Keratinocyte (primary cell): ENCODE data around the gene CLDND2. TPM values are rescaled to one million over a fixed set of nuclear protein-coding genes. Genes with fewer than 3 reads are reported as not detected.

Source experiments
- DNase-seq: peaks from one replicate; pipeline ENCODE4 v3.0.0-alpha.2; 2011; ENCODE audit warnings: low read depth, missing footprints, low spot score
- FAIRE-seq: peaks from 2 replicates; lab custom pipeline; 2011; peaks lifted over from hg19 to GRCh38; lab: Jason Lieb, UNC
- H2AFZ ChIP-seq: 2 replicates; pipeline ENCODE4 v1.6.0; 2012; ENCODE audit warnings: low read length, control low read depth, inconsistent platforms; ENCODE audit not compliant: control insufficient read depth
- H3K27ac ChIP-seq: 2 replicates; pipeline ENCODE4 v1.5.1; 2011; ENCODE audit warnings: low read length; ENCODE audit not compliant: control insufficient read depth, insufficient read depth
- H3K27me3 ChIP-seq: 3 replicates; pipeline ENCODE4 v1.6.0; 2011; ENCODE audit warnings: low read length; ENCODE audit not compliant: control insufficient read depth, insufficient read depth; ENCODE audit errors: extremely low read depth
- H3K36me3 ChIP-seq, 2 experiments: 2 replicates in 1 of 2; 3 replicates in 1 of 2; pipeline ENCODE4 v1.5.1; 2011; ENCODE audit warnings: low read length in 2 of 2, mild to moderate bottlenecking in 1 of 2; ENCODE audit not compliant: control insufficient read depth in 2 of 2, insufficient read depth in 2 of 2; ENCODE audit errors: extremely low read depth in 1 of 2
- H3K4me1 ChIP-seq: 3 replicates; pipeline ENCODE4 v1.5.1; 2011; ENCODE audit warnings: low read length; ENCODE audit not compliant: control insufficient read depth, insufficient read depth; ENCODE audit errors: extremely low read depth
- H3K4me2 ChIP-seq: 3 replicates; pipeline ENCODE4 v1.6.0; 2011; ENCODE audit warnings: low read depth, low read length; ENCODE audit not compliant: control insufficient read depth, insufficient read depth; ENCODE audit errors: extremely low read depth
- H3K4me3 ChIP-seq, 3 experiments: fragments of 200-600 bp in 1 of 3; sonication (generic) in 1 of 3; 2 replicates in 2 of 3; 3 replicates in 1 of 3; pipeline ENCODE4 v1.5.1; 2011 to 2016; ENCODE audit warnings: low read length in 3 of 3, mild to moderate bottlenecking in 3 of 3, control low read depth in 2 of 3, inconsistent platforms in 1 of 3, low read depth in 1 of 3, mixed read lengths in 1 of 3, mixed run types in 1 of 3, moderate library complexity in 1 of 3; ENCODE audit not compliant: control insufficient read depth in 2 of 3, insufficient read depth in 2 of 3; ENCODE audit errors: extremely low read depth in 1 of 3
- H3K79me2 ChIP-seq: 2 replicates; pipeline ENCODE4 v1.6.0; 2012; ENCODE audit warnings: low read length; ENCODE audit not compliant: control insufficient read depth, insufficient read depth
- H3K9ac ChIP-seq: 3 replicates; pipeline ENCODE4 v1.6.0; 2011; ENCODE audit warnings: low read length; ENCODE audit not compliant: control insufficient read depth, insufficient read depth; ENCODE audit errors: extremely low read depth
- H3K9me1 ChIP-seq: 3 replicates; pipeline ENCODE4 v1.6.0; 2011; ENCODE audit warnings: low read length; ENCODE audit not compliant: control insufficient read depth, insufficient read depth; ENCODE audit errors: extremely low read depth
- H3K9me3 ChIP-seq: 2 replicates; pipeline ENCODE4 v1.5.1; 2012; ENCODE audit warnings: low read depth, low read length; ENCODE audit not compliant: control insufficient read depth
- H4K20me1 ChIP-seq: 3 replicates; pipeline ENCODE4 v1.6.0; 2011; ENCODE audit warnings: low read length; ENCODE audit not compliant: control insufficient read depth, insufficient read depth; ENCODE audit errors: extremely low read depth
- CTCF ChIP-seq, 3 experiments: IDR thresholded peaks in 1 of 3; conservative IDR thresholded peaks in 1 of 3; optimal IDR thresholded peaks in 1 of 3; 2 replicates in 2 of 3; 3 replicates in 1 of 3; pipeline versions ENCODE3 to v1.5.1; 2011; ENCODE audit warnings: low read length in 3 of 3, mild to moderate bottlenecking in 3 of 3, moderate library complexity in 2 of 3, control low read depth in 1 of 3, inconsistent platforms in 1 of 3; ENCODE audit not compliant: insufficient read depth in 2 of 3; ENCODE audit errors: extremely low read depth in 1 of 3
- EZH2 ChIP-seq: IDR thresholded peaks from one replicate; pipeline ENCODE4 v1.6.1; 2012; ENCODE audit warnings: inconsistent platforms, mild to moderate bottlenecking, low read length, moderate library complexity
- dilution Hi-C: fragments of 300-500 bp; cut with MboI; formaldehyde crosslinking; loops from one replicate; pipeline ENCODE4 v1.7.0; 2020; ENCODE audit warnings: low sequenced_read_pairs; ENCODE audit not compliant: extremely low pct_ligation_motif_present
- polyA plus RNA-seq, 5 experiments: library from polyadenylated mRNA; depleted of rRNA in 3 of 5; stranded (reverse) in 3 of 5; stranded (forward) in 1 of 5; unstranded in 1 of 5; fragments of >200 nt; gene quantifications; 1 replicate in 1 of 5; 2 replicates in 3 of 5; 3 replicates in 1 of 5; pipeline versions ENCODE4 v1.2.1 to v1.2.3, GENCODE V29; 2011 to 2012; ENCODE audit warnings: missing spikeins in 2 of 5, low read depth in 1 of 5, low replicate concordance in 1 of 5

Gene CLDND2
- polyA plus RNA-seq, 1 donor (not counting 4 experiments of a cell fraction or from before 2014, with no cell fraction given), result 0.37 TPM

GRCh38 chr19:51394050-51394836 is 25.4 kb upstream of the CLDND2 start:
- dilution Hi-C loops, result no loop called here
- Histone ChIP-seq H3K4me2 (peak overlapping the region; percentile 68), H4K20me1 (no peaks in the 10 kb centered on the region), H2AFZ (peak overlapping the region; percentile 50), H3K27me3 (no peaks in the 10 kb centered on the region), H3K4me1 (no peaks in the 10 kb centered on the region), H3K9me3 (no peaks in the 10 kb centered on the region), H3K27ac (peak overlapping the region; percentile 19), H3K9ac (peak overlapping the region; percentile 39), H3K9me1 (no peaks in the 10 kb centered on the region), H3K79me2 (no peaks in the 10 kb centered on the region), H3K36me3 (no peaks in the 10 kb centered on the region), H3K4me3 (peak overlapping the region; percentile 37 to 61 (median 55))
- FAIRE-seq (peak; percentile 81), DNase-seq (peak; percentile 78)
- TF ChIP-seq EZH2 (no peak), CTCF (optimal IDR thresholded peaks at IDR 0.05 in 1 of 3, IDR thresholded peaks at IDR 0.05 in 1 of 3, conservative IDR thresholded peaks at IDR 0.05 in 1 of 3; ENCODE audit: extremely low read depth in 1 of 3, insufficient read depth in 2 of 3, low read length in 3 of 3) (no peak)

- Histone ChIP-seq H3K36me3 (no peaks in the 10 kb centered on the region), H3K4me2 (no peak overlapping the region), H3K9me3 (no peaks in the 10 kb centered on the region), H3K79me2 (no peaks in the 10 kb centered on the region), H3K9ac (no peak overlapping the region), H4K20me1 (no peaks in the 10 kb centered on the region), H2AFZ (no peak overlapping the region), H3K27ac (no peak overlapping the region), H3K9me1 (no peaks in the 10 kb centered on the region), H3K4me1 (no peaks in the 10 kb centered on the region), H3K4me3 (no peak overlapping the region), H3K27me3 (no peaks in the 10 kb centered on the region)
- FAIRE-seq (no peak), DNase-seq (no peak)
- TF ChIP-seq CTCF (optimal IDR thresholded peaks at IDR 0.05 in 1 of 3, IDR thresholded peaks at IDR 0.05 in 1 of 3, conservative IDR thresholded peaks at IDR 0.05 in 1 of 3; ENCODE audit: extremely low read depth in 1 of 3, insufficient read depth in 2 of 3, low read length in 3 of 3) (no peak), EZH2 (no peak)
- dilution Hi-C loops, result no loop called here
These were observed 23.9 kb upstream of the CLDND2 start for GRCh38 chr19:51392701-51393100.
